Ishikawa (cell line): ENCODE measurements around the gene BMPR1A.

Source experiments
- CEBPB ChIP-seq: IDR thresholded peaks from 2 replicates; pipeline ENCODE4 v1.6.1; 2012
- CREB1 ChIP-seq: IDR thresholded peaks from 2 replicates; pipeline ENCODE4 v1.6.1; 2012; ENCODE audit warnings: low read depth
- EGR1 ChIP-seq: IDR thresholded peaks from 2 replicates; pipeline ENCODE4 v1.6.1; 2012
- EP300 ChIP-seq: IDR thresholded peaks from 2 replicates; pipeline ENCODE4 v1.6.1; 2012; ENCODE audit warnings: borderline replicate concordance
- FOXM1 ChIP-seq: IDR thresholded peaks from 2 replicates; pipeline ENCODE4 v1.6.1; 2012; ENCODE audit warnings: low read depth, borderline replicate concordance
- MAX ChIP-seq: IDR thresholded peaks from 2 replicates; pipeline ENCODE4 v1.6.1; 2012
- NFIC ChIP-seq: IDR thresholded peaks from 2 replicates; pipeline ENCODE4 v1.6.1; 2012
- RAD21 ChIP-seq: IDR thresholded peaks from 2 replicates; pipeline ENCODE4 v1.6.1; 2012; ENCODE audit warnings: low read depth
- REST ChIP-seq: IDR thresholded peaks from 2 replicates; pipeline ENCODE4 v1.6.1; 2012; ENCODE audit warnings: low read depth, mild to moderate bottlenecking
- TAF1 ChIP-seq: IDR thresholded peaks from 2 replicates; pipeline ENCODE4 v1.6.1; 2012; ENCODE audit warnings: low read depth, mild to moderate bottlenecking
- TCF12 ChIP-seq: IDR thresholded peaks from 2 replicates; pipeline ENCODE4 v1.6.1; 2012; ENCODE audit warnings: low read depth
- TEAD4 ChIP-seq: IDR thresholded peaks from 2 replicates; pipeline ENCODE4 v1.6.1; 2012
- USF1 ChIP-seq: IDR thresholded peaks from 2 replicates; pipeline ENCODE4 v1.6.1; 2012
- YY1 ChIP-seq: IDR thresholded peaks from 2 replicates; pipeline ENCODE4 v1.6.1; 2012; ENCODE audit warnings: low read depth
- ZBTB7A ChIP-seq: IDR thresholded peaks from 2 replicates; pipeline ENCODE4 v1.6.1; 2012; ENCODE audit warnings: low read depth

BMPR1A gene

GRCh38 chr10:86972613-86973380 is 216.4 kb downstream of the BMPR1A start:
- TF ChIP-seq CEBPB (no peak), YY1 (no peak), TCF12 (no peak), EGR1 (no peak), RAD21 (no peak), ZBTB7A (no peak), TEAD4 (no peak), NFIC (no peak), EP300 (no peak), MAX (no peak)

GRCh38 chr10:86974484-86974883 is 218.1 kb downstream of the BMPR1A start:
- TF ChIP-seq CREB1 (no peak), NFIC (no peak), TEAD4 (peak; percentile 74)

- TF ChIP-seq REST: no peak
- no peak for TF ChIP-seq TAF1
- no peak for TF ChIP-seq TEAD4
- no peak for TF ChIP-seq CEBPB
- TF ChIP-seq TCF12: no peak
- no peak for TF ChIP-seq YY1
- no peak for TF ChIP-seq RAD21
- no peak for TF ChIP-seq USF1
- no peak for TF ChIP-seq ZBTB7A
- no peak for TF ChIP-seq EP300
- TF ChIP-seq MAX: no peak
Measured at GRCh38 chr10:86976362-86977056, 220.1 kb downstream of the BMPR1A start.

GRCh38 chr10:86979296-86979818 is 222.9 kb downstream of the BMPR1A start:
- TF ChIP-seq FOXM1 (no peak), REST (no peak), ZBTB7A (no peak), CEBPB (no peak)

GRCh38 chr10:86979977-86980448 is 223.6 kb downstream of the BMPR1A start:
- TF ChIP-seq TAF1 (no peak), USF1 (no peak), EP300 (no peak), CEBPB (no peak), TCF12 (no peak), MAX (no peak), YY1 (no peak), CREB1 (no peak)

GRCh38 chr10:86981716-86982115 is 225.3 kb downstream of the BMPR1A start:
- TF ChIP-seq EGR1 (no peak), NFIC (no peak), MAX (no peak), REST (no peak), USF1 (no peak), CREB1 (no peak), ZBTB7A (no peak), RAD21 (no peak), CEBPB (no peak), TAF1 (no peak), TEAD4 (no peak), FOXM1 (no peak), YY1 (no peak)
